ENCODE results near the gene ACKR4. TPM values are rescaled to one million over a fixed set of nuclear protein-coding genes. Genes with fewer than 3 reads are reported as not detected.

Gene ACKR4
- total and polyA plus RNA-seq, 7 experiments from 2014 or later: 0.16 to 0.51 (median 0.19) TPM; not detected in 4

Other genes with a start within 250 kb of the ACKR4 start
- gene DNAJC13, start 179.8 kb upstream of the ACKR4 start, total RNA-seq: 10 to 100 TPM; 23.6 to 41.5 (median 37.5) TPM
- 10 to 100 TPM; 10.3 to 10.8 TPM for gene DNAJC13, start 179.8 kb upstream of the ACKR4 start, polyA plus RNA-seq
- 10 to 100 TPM; 15.0 to 33.7 (median 27.5) TPM for gene ACAD11, start 62.5 kb downstream of the ACKR4 start, total RNA-seq
- gene ACAD11, start 62.5 kb downstream of the ACKR4 start, polyA plus RNA-seq: 10 to 100 TPM in 1 of 2 donors, 1 to 10 TPM in 1; 6.0 to 11.7 TPM
- 10 to 100 TPM; 26.8 to 41.5 (median 35.5) TPM for gene UBA5, start 63.1 kb downstream of the ACKR4 start, total RNA-seq
- 10 to 100 TPM; 42.6 to 43.1 TPM for gene UBA5, start 63.1 kb downstream of the ACKR4 start, polyA plus RNA-seq
- 10 to 100 TPM; 21.8 to 78.9 (median 26.1) TPM for gene NPHP3, start 125.1 kb downstream of the ACKR4 start, total RNA-seq
- gene NPHP3, start 125.1 kb downstream of the ACKR4 start, polyA plus RNA-seq: 1 to 10 TPM; 5.0 to 5.2 TPM